ENCODE measurements around the gene WNT6. TPM values are rescaled to one million over a fixed set of nuclear protein-coding genes. Genes with fewer than 3 reads are reported as not detected.

Gene WNT6
- total RNA-seq (2014; rRNA removed; shearing (Covaris generic)), result 0.05 and 0.39 TPM in 2 replicates

- DNase-seq (ENCODE audit: low read depth), result no peak
These were observed at the start of gene WNT6 for GRCh38 chr2:218859556-218859987. Gene WNT6 (plus strand): TSS chr2:218859805. CDS start chr2:218860038, 233 bp downstream.

DNA sequence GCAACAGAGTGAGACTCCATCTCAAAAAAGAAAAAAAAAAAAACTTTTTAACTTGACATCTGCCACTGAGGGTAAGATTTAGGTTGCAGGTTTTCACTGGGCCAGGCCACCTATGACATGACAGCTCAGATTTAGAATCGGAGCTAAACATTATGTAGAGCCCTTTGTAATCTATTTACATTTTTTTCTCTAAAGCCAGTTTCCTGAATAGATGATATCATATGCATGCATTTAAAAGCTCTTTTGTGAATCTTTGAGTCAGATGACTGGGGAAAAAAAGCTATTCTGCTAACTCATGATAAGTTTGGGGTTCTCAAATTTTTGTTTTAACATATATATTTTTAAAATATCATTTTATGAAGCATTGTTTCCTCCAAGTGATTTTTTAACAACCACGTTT is 49.3 kb upstream of the WNT6 start:
- no peak for DNase-seq (ENCODE audit: low read depth)

- no peak for DNase-seq (ENCODE audit: low read depth)
These were observed 48.2 kb upstream of the WNT6 start for GRCh38 chr2:218811382-218811781.

DNA sequence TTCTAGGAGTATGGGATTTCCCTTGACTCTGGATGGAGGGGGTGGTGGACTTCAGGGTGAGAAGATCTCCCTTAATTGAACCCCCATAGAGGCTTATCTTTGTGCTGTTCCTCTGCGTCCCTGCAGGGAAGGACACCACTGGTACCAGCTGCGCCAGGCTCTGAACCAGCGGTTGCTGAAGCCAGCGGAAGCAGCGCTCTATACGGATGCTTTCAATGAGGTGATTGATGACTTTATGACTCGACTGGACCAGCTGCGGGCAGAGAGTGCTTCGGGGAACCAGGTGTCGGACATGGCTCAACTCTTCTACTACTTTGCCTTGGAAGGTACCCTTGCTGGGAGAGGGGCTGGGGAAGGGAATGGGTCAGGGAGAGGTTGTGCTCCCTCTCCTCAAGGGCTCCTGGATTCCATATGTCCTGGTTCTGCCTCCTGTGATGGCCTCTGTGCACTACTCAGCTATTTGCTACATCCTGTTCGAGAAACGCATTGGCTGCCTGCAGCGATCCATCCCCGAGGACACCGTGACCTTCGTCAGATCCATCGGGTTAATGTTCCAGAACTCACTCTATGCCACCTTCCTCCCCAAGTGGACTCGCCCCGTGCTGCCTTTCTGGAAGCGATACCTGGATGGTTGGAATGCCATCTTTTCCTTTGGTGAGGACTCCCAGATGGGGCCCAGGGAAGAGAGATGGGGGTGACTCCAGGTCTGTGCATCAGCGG is 47.3 kb upstream of the WNT6 start:
- DNase-seq (ENCODE audit: low read depth), result no peak

GRCh38 chr2:218812861-218813260 is 46.7 kb upstream of the WNT6 start:
- no peak for DNase-seq (ENCODE audit: low read depth)

DNA sequence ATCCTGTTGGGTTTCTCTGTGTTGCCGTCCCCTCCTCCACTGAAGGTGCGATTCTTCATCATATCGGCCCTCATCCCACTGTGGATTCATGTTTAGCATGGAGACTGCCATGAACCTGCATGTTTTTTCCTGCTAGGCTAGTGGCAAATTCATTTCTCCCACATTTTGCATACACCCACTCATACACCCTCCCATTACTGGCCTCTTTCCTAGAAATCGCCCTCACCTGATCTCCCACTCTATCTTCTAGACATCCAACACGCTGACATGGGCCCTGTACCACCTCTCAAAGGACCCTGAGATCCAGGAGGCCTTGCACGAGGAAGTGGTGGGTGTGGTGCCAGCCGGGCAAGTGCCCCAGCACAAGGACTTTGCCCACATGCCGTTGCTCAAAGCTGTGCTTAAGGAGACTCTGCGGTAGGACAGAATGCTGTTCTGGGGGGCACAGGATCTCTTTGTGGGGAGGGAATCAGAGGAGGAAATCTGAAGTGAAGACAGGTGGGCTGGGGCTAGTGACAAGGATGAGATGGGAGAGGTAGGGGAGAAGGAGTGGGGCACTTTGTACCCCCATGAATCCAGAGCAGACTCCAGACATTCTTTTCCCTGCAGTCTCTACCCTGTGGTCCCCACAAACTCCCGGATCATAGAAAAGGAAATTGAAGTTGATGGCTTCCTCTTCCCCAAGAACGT is 45.7 kb upstream of the WNT6 start:
- DNase-seq (ENCODE audit: low read depth), result no peak

- DNase-seq (ENCODE audit: low read depth), result no peak
These were observed 44.9 kb upstream of the WNT6 start for GRCh38 chr2:218814540-218815243.

GRCh38 chr2:218815244-218815637 is 44.4 kb upstream of the WNT6 start:
- DNase-seq (ENCODE audit: low read depth), result no peak

GRCh38 chr2:218815649-218816048 is 44.0 kb upstream of the WNT6 start:
- DNase-seq (ENCODE audit: low read depth), result no peak

DNA sequence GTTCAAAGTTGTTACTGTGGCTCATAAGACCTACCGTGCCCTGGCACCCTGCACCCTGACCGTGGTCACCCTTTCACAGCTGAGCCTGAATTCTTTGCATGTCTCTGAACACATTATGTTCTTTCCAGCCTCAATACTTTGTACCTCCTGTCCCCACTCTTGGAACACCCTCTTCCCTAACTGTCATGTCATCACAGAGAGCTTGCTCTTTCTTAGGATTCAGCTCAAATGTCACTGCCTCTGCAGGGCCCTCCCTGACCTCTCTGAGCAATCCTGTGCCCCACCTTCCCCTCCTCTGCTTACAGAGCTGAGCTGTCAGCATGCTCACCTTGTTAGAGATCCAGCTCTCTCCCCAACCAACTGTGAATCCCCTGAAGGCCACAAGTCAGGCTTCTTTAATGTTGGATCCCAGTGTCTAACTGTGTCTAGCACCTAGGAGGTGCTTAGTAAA is 43.0 kb upstream of the WNT6 start:
- no peak for DNase-seq (ENCODE audit: low read depth)

DNA sequence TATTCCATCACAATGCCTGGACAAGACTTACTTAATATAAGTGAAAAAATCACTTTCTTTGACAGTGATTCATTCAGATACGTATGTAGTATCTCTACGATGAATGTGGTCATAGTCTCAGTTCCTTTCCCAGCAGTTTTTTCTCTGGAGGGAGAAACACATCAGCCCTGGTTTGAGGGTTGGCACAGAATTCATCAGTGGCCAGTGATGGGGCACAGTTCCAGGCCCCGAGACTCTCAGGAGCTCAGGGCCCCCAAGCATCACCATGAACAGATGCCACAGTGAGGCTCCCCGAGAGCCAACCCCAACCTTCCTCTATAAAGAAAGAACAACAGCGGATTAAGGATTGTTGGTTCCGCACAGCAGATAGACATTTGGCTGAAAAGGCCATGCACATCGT is 40.5 kb upstream of the WNT6 start:
- no peak for DNase-seq (ENCODE audit: low read depth)

DNA sequence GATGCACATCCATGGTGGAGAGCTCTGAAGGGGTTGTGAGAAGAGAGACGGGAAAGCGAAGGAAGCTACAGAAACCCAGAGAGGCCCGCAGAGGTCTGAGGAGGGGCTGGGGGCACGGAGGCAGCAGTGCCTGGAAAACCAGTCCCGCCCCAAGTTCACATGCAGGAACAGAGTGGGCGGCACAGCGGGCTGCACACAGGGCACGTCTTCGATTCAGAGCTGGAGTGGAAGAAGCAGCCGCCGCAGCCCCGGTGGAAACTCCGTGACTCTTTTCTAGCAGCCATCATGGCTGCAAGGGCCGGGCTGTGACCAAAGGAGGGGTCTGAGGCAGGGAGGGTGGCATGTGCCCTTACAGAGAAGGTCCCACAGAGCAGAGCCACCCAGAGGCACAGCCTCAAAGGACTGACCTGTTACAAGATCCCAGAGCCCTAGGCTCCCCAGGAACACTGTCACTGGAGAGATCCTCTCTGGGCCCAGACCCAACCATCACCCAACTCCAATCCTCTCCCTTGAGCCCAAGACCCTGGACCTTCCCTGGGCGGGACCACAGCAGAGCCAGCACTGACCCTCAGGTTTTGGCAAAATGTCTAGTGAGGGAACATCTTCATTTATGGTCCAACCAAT is 38.7 kb upstream of the WNT6 start:
- DNase-seq (ENCODE audit: low read depth), result no peak

- DNase-seq (ENCODE audit: low read depth), result no peak
These were observed 37.9 kb upstream of the WNT6 start for GRCh38 chr2:218821605-218822211.

GRCh38 chr2:218822622-218823021 is 37.0 kb upstream of the WNT6 start:
- DNase-seq (ENCODE audit: low read depth), result no peak

DNA sequence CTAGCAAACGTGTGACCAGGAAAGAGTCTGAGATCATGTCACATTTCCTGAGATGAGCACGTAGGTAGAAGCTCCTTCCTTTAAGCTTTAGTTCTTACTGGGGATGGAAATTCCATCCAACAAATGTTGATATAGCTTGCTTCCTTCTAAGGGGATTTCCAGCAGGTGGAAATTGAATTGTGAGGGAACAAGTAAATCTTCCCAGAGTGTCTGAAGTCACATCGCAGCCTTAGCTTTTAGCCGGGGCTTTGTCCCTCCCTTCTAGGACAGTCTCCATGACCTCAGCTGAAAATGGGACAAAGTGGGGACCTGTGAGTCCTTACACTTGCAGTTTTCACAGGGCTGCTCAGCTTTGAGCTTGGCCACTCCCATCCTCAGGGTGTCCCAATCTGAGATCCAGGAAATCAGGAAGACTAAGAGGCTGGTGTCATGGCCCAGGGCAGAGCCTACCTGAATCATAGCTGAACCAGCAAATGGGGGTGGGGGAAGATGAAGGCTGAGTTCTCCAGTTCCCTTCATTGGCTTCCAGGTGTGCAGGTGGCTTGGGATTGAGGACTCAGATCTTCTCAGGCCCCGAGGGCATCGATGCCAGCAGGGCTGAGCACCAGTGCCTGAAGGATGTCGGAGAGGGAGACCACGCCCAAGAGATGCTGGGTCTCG is 36.3 kb upstream of the WNT6 start:
- DNase-seq (ENCODE audit: low read depth), result no peak

- DNase-seq (ENCODE audit: low read depth), result no peak
These were observed 35.6 kb upstream of the WNT6 start for GRCh38 chr2:218824004-218824403.

DNA sequence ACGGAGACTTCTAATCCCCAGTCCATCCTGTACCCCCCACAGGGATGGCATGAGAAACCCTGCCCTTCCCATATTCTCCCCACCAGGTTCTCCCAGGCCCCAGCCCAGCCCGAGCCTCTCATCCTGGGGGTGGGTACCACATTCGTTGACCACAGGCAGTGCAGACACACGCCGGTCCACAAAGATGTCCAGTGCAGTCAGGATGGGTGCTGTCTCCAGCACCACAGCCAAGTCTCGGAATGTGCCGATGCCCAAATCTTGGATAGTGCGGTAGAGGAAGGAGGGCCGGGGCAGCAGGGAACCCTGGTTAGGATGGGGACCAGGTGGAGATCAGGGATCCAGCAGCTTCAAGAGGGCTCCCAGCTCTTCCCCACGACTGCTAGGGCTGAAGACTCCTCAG is 32.8 kb upstream of the WNT6 start:
- DNase-seq (ENCODE audit: low read depth), result no peak

DNA sequence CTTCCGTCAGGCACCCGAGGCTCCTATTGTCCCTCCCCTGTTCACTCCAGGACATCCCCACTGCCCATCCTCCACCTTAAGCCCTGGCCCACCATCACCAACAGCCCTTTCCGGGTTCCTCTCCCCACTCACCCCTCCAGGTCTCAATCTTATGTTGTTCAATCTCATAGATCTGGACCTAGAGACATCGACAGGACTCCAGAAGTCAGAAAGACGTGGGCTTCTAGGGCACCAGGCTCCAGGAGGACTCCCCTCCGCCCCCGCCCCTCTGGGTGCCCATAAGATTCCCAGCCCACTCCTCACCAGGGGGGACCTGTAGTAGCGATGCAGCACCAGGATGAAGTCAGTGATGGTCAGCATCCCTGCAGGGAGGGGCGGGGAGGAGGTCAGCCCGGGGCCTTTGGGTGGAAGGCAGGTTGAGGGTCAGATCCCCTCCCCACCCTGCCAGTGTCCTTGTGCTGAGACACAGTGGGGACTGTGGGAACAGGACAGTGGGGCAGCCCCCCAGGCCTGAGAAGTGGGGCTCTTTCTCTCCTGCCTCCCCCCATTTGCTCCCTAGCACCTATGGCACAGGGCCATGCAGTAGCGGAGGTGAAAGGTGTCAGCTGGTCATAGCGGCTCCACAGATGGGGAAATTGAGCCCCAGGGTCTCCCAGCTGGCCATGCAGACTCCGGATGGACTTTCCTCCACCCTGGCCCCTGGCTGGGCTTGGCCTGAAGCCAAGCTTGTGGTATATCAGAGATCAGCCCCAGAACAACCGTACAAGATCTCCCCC is 31.7 kb upstream of the WNT6 start:
- no peak for DNase-seq (ENCODE audit: low read depth)

DNA sequence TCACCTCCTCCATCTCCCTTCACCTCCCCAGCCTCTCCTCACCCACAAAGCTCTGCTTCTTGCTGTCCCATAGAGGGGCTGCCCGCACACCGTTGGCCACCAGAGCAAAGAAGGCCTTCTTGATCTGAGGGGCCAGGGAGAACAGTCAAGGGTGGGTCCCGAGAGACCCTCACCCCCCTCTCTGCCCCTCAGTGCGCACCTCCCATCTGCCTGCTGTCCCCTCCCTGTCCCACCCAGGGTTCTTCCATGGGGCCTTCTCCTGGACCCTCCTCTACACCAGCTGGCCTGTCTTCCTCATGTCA is 31.2 kb upstream of the WNT6 start:
- DNase-seq (ENCODE audit: low read depth), result no peak

DNA sequence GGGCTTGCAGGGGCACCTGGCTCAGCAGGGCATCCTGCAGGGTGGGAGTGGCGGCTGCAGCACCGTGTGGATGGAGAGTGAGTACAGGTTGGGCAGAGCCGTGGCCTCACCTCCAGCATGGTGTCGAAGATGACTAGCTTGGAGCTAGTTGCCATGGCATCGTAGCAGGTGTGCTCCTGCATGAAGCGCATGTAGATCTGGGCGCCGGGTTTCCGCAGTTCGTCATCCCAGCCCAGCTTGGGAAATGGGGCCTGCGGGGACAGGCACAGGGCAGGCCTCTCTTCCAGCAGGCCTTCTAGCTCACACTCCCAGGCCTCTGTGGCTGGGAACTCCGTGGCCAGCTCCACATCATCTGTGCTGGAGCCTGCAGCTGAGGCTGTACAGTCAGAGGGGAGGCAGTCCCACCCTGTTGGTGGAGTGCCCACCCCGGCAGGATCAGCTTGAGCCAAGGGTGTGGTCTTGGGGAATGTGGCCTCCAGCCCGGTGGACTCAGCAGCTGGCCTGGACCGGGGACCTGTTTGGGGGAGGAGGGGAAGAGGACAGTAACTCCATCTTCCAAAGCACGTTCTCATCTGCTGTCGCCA is 29.6 kb upstream of the WNT6 start:
- no peak for DNase-seq (ENCODE audit: low read depth)

Measured in M059J (cell line).